Colonic mucosa (tissue), 4 donors: ENCODE data around the gene SARNP. TPM values are rescaled to one million over a fixed set of nuclear protein-coding genes. Genes with fewer than 3 reads are reported as not detected.

Source experiments
- DNase-seq: peaks from one replicate; pipeline ENCODE4 v3.0.0-alpha.2; 2020
- H3K27ac ChIP-seq: fragments of 200-600 bp; one replicate; pipeline ENCODE4 v1.8.0; 2021
- H3K27me3 ChIP-seq: fragments of 200-600 bp; one replicate; pipeline ENCODE4 v1.8.0; 2021
- H3K36me3 ChIP-seq: fragments of 200-600 bp; one replicate; pipeline ENCODE4 v1.8.0; 2021
- H3K4me1 ChIP-seq: fragments of 200-600 bp; one replicate; pipeline ENCODE4 v1.8.0; 2021; ENCODE audit warnings: mild to moderate bottlenecking
- H3K4me3 ChIP-seq: fragments of 200-600 bp; one replicate; pipeline ENCODE4 v1.8.0; 2021
- H3K9ac ChIP-seq, 2 donors: one replicate each; pipeline ENCODE4 v1.7.0; 2013; ENCODE audit warnings: control low read depth in 2 of 2, low read depth in 2 of 2, low read length in 2 of 2
- H3K9me3 ChIP-seq: fragments of 200-600 bp; one replicate; pipeline ENCODE4 v1.8.0; 2021
- CTCF ChIP-seq: fragments of 200-600 bp; IDR thresholded peaks from one replicate; pipeline ENCODE4 v1.8.0; 2022; ENCODE audit warnings: antibody characterized with exemption, mild to moderate bottlenecking
- intact Hi-C: fragments of 100-400 bp; cut with DNase I; formaldehyde crosslinking; loops from one replicate; pipeline ENCODE4 v1.14.1; 2022
- total RNA-seq, 2 donors: library from RNA; stranded (reverse); fragmentation: NEBNext Ultra II Directional in 1 of 2; extraction: Animal tissue kit (Norgen Biotek cat#: 25700) in 1 of 2; gene quantifications; one replicate each; pipeline ENCODE4 v1.2.1, GENCODE V29; 2021
- donor health status: healthy.
- donor health status: DM: no; HTN: no; CAD: no.
- donor health status: DM: no; HTN: no; CAD: no.

The SARNP gene
- total RNA-seq, 2 donors from 2014 or later: 52.3 to 53.0 TPM

GRCh38 chr12:55724940-55725309 lies 92.6 kb downstream of the SARNP start:
- Histone ChIP-seq H3K36me3 (no peaks in the 10 kb centered on the region), H3K9me3 (no peaks in the 10 kb centered on the region), H3K9ac (no peak overlapping the region), H3K27ac (no peak overlapping the region), H3K4me1 (peaks cover 19% of the 10 kb centered on the region), H3K4me3 (no peak overlapping the region), H3K27me3 (no peaks in the 10 kb centered on the region)
- DNase-seq: no peak
- peak; percentile 3 for TF ChIP-seq CTCF
- intact Hi-C loops: loop anchor here (5.0 kb wide), 2 partner anchors 43 to 63 kb away; a partner anchor contains a TSS

GRCh38 chr12:55724226-55724939 lies 93.1 kb downstream of the SARNP start:
- Histone ChIP-seq H3K27ac (no peak overlapping the region), H3K36me3 (no peaks in the 10 kb centered on the region), H3K4me1 (peaks cover 25% of the 10 kb centered on the region), H3K4me3 (no peak overlapping the region), H3K9ac (peak overlapping the region in 1 of 2 donors; percentile 38), H3K27me3 (no peaks in the 10 kb centered on the region), H3K9me3 (no peaks in the 10 kb centered on the region)
- peak; percentile 79 for DNase-seq
- peak; percentile 54 for TF ChIP-seq CTCF
- intact Hi-C loops: loop anchor here (5.0 kb wide), 2 partner anchors 42 to 62 kb away; a partner anchor contains a TSS

- Histone ChIP-seq H3K27ac (no peak overlapping the region), H3K9ac (peak overlapping the region in 1 of 2 donors; percentile 38), H3K27me3 (no peaks in the 10 kb centered on the region), H3K4me3 (no peak overlapping the region), H3K36me3 (no peaks in the 10 kb centered on the region), H3K9me3 (no peaks in the 10 kb centered on the region), H3K4me1 (peaks cover 29% of the 10 kb centered on the region)
- TF ChIP-seq CTCF: no peak
- intact Hi-C loops: loop anchor here (5.0 kb wide), 2 partner anchors 41 to 61 kb away; a partner anchor contains a TSS
- DNase-seq: no peak
Measured at GRCh38 chr12:55723516-55724225, 93.9 kb downstream of the SARNP start.

GRCh38 chr12:55722948-55723347 lies 94.6 kb downstream of the SARNP start:
- intact Hi-C loops: loop anchor here (5.0 kb wide), 2 partner anchors 41 to 61 kb away; a partner anchor contains a TSS
- no peak for DNase-seq
- Histone ChIP-seq H3K27me3 (no peaks in the 10 kb centered on the region), H3K9me3 (no peaks in the 10 kb centered on the region), H3K4me3 (no peak overlapping the region), H3K4me1 (peaks cover 36% of the 10 kb centered on the region), H3K36me3 (no peaks in the 10 kb centered on the region), H3K27ac (no peak overlapping the region), H3K9ac (no peak overlapping the region)
- TF ChIP-seq CTCF: no peak

GRCh38 chr12:55721601-55722213 lies 95.8 kb downstream of the SARNP start:
- intact Hi-C loops: loop anchor here (5.0 kb wide), 2 partner anchors 39 to 59 kb away; a partner anchor contains a TSS
- Histone ChIP-seq H3K4me3 (no peak overlapping the region), H3K36me3 (no peaks in the 10 kb centered on the region), H3K4me1 (peaks cover 48% of the 10 kb centered on the region), H3K9me3 (no peaks in the 10 kb centered on the region), H3K27me3 (no peaks in the 10 kb centered on the region), H3K27ac (peak overlapping the region; percentile 99), H3K9ac (peak overlapping the region in 1 of 2 donors; percentile 91)
- DNase-seq: peak; percentile 29
- TF ChIP-seq CTCF: no peak
